Measurements from ENCODE around the gene PDE8A. TPM values are rescaled to one million over a fixed set of nuclear protein-coding genes. Genes with fewer than 3 reads are reported as not detected.
A peak's percentile ranks its signal among the peaks of the same experiment; 100 is the strongest.

Gene PDE8A
- total RNA-seq, 2 experiments from 2014 or later: 12.6 to 12.8 TPM

DNA sequence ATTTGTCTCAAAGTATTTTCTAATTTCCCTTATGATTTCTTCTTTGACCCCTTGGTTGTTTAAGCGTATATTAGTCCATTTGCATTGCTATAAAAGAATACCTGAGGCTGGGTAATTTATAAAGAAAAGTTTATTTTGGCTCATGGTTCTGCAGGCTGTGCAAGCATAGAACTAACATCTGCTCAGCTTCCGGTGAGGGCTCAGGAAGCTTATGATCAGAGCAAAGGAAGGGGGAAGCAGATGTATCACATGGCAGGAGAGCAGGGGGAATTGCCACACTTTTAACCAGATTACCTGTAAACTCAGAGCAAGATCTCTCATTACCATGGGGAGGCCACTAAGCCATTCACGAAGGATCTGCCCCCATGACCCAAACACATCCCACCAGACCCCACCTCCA is 148.2 kb downstream of the PDE8A start:
- peaks cover 44% of the 10 kb centered on the region for H3K36me3 Mint-ChIP-seq (ENCODE audit: low read depth)
- ChIA-PET POLR2A (no interaction called here), CTCF (no interaction called here)
- H3K9me3 Mint-ChIP-seq (ENCODE audit: insufficient read depth): no peaks in the 10 kb centered on the region
- no peaks in the 10 kb centered on the region for H3K27me3 Mint-ChIP-seq (ENCODE audit: low read depth)
- no peak overlapping the region for H3K4me3 Mint-ChIP-seq
- H3K4me1 Mint-ChIP-seq (ENCODE audit: low read depth): no peaks in the 10 kb centered on the region
- no peak for ATAC-seq
- no peak for DNase-seq
- H3K27ac Mint-ChIP-seq: no peak overlapping the region

DNA sequence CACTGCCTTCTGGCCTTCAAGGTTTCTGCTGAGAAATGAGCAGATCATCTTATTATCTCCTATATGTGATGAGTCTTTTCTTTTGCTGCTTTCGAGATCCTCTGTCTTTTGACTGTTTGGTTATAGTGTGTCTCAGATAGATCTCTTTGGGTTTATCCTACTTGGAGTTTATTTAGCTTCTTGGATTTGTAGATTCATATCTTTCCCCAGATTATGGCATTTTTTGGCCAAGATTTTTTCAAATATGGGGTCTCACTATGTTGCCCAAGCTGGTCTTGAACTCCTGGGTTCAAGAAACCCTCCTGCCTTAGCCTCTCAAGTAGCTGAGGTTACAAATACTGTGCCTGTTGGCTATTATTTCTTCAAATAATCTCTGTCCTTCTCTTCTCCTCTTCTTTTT is 150.3 kb downstream of the PDE8A start:
- ATAC-seq (no peak), DNase-seq (no peak)
- Mint-ChIP-seq H3K27ac (no peak overlapping the region), H3K36me3 (ENCODE audit: low read depth) (peaks cover 43% of the 10 kb centered on the region), H3K9me3 (ENCODE audit: insufficient read depth) (no peaks in the 10 kb centered on the region), H3K27me3 (ENCODE audit: low read depth) (no peaks in the 10 kb centered on the region), H3K4me1 (ENCODE audit: low read depth) (no peaks in the 10 kb centered on the region), H3K4me3 (no peak overlapping the region)
- ChIA-PET POLR2A (no interaction called here), CTCF (no interaction called here)

DNA sequence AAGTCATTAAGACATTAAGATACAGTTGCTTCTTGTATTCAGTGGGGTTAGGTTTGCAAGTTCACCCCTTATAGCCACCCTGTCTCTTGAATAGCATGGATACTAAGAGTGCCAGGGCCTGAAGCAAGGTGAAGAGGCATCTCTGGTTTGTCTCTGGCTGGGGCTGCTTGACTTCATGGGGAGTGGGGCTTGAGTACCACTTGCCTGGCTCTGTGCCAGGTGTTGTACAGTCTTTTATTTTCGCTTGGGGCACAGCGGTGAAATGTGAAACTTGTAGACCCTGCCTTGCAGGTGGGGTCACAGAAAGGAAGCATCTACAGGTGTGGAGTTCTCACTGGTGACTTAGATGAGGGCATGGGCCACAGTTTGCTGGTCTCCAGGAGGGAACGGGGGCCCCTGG is 152.1 kb downstream of the PDE8A start:
- Mint-ChIP-seq H3K4me3 (no peak overlapping the region), H3K27me3 (ENCODE audit: low read depth) (no peaks in the 10 kb centered on the region), H3K4me1 (ENCODE audit: low read depth) (no peaks in the 10 kb centered on the region), H3K27ac (no peak overlapping the region), H3K9me3 (ENCODE audit: insufficient read depth) (no peaks in the 10 kb centered on the region), H3K36me3 (ENCODE audit: low read depth) (peaks cover 36% of the 10 kb centered on the region)
- ChIA-PET POLR2A (no interaction called here), CTCF (no interaction called here)
- no peak for DNase-seq
- no peak for ATAC-seq

DNA sequence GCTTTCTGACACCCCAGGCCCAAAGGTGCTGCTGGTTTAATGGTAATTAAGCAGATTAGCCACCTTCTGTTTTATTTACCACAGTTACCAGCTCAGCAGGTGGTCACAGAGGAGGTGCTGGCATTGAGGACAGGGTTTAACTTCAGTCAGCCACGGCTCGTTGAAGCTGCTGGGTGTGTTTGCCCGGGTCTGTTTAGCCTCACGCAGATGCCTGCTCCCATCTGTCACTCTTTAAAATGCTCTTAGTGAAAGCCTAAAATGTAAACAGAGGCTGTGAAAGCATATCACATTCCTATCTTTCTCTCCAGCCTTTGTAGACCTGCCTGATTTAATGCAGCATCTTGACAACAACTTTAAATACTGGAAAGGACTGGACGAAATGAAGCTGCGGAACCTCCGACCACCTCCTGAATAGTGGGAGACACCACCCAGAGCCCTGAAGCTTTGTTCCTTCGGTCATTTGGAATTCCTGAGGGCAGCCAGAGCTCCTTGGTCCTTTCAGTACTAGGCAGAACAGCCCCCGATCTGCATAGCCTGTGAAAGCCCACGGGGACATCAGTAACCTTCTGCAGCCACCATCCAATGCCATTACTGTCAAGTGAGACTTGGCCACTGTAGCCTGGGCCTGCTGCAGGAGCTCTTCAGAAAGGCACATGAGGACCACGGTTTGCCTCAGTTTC is 156.0 kb downstream of the PDE8A start:
- DNase-seq (no peak), ATAC-seq (no peak)
- Mint-ChIP-seq H3K27me3 (ENCODE audit: low read depth) (no peaks in the 10 kb centered on the region), H3K27ac (no peak overlapping the region), H3K9me3 (ENCODE audit: insufficient read depth) (no peaks in the 10 kb centered on the region), H3K36me3 (ENCODE audit: low read depth) (peaks cover 15% of the 10 kb centered on the region), H3K4me1 (ENCODE audit: low read depth) (no peaks in the 10 kb centered on the region), H3K4me3 (no peak overlapping the region)
- ChIA-PET CTCF (no interaction called here), POLR2A (no interaction called here)

DNA sequence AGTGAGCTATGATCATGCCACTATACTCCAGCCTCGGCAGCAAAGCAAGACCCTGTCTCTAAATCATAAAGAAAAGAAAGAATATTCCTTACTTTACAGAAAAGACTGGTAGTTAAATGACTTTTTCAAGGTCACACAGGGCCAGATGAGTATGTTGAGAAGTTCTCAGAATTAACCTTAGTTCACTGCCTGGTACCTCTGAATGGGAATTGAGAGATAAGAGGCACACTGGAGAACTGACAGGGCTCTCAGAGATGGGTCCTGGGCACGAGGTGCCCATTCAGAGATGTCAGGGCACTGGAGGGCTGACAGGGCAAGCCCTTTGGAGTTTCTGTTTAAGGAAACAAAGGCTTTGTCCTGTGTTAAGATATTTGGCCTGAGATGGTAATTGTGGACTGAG is 157.7 kb downstream of the PDE8A start:
- ChIA-PET POLR2A (no interaction called here), CTCF (no interaction called here)
- Mint-ChIP-seq H3K4me3 (no peak overlapping the region), H3K36me3 (ENCODE audit: low read depth) (peaks cover 6% of the 10 kb centered on the region), H3K4me1 (ENCODE audit: low read depth) (no peaks in the 10 kb centered on the region), H3K9me3 (ENCODE audit: insufficient read depth) (no peaks in the 10 kb centered on the region), H3K27ac (no peak overlapping the region), H3K27me3 (ENCODE audit: low read depth) (no peaks in the 10 kb centered on the region)
- DNase-seq (no peak), ATAC-seq (no peak)

DNA sequence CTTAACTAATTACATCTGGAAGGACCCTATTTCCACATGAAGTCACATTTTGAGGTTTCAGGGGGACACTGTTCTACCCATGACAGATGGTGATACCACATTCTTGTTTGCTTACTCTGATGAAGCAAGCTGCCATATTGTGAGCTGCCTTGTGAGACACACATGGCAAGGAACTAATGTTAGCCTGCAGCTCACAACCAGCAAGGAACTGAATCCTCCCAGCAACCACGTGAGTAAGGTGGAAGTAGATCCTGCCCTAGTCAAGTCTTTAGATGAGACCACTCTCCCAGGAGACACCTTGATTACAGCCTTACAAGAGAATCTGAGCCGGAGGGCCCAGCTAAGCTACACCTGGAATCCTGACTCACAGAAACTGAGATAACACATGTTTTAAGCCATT is 160.1 kb downstream of the PDE8A start:
- peaks cover 3% of the 10 kb centered on the region for H3K36me3 Mint-ChIP-seq (ENCODE audit: low read depth)
- no peak overlapping the region for H3K27ac Mint-ChIP-seq
- ATAC-seq: no peak
- no peaks in the 10 kb centered on the region for H3K9me3 Mint-ChIP-seq (ENCODE audit: insufficient read depth)
- no peak for DNase-seq
- ChIA-PET POLR2A (no interaction called here), CTCF (interaction anchor here (1.0 kb wide), 1 partner anchor 11 kb away, joined by 3 read pairs; no protein-coding TSS in a partner anchor)
- no peak overlapping the region for H3K4me3 Mint-ChIP-seq
- no peaks in the 10 kb centered on the region for H3K4me1 Mint-ChIP-seq (ENCODE audit: low read depth)
- H3K27me3 Mint-ChIP-seq (ENCODE audit: low read depth): no peaks in the 10 kb centered on the region

DNA sequence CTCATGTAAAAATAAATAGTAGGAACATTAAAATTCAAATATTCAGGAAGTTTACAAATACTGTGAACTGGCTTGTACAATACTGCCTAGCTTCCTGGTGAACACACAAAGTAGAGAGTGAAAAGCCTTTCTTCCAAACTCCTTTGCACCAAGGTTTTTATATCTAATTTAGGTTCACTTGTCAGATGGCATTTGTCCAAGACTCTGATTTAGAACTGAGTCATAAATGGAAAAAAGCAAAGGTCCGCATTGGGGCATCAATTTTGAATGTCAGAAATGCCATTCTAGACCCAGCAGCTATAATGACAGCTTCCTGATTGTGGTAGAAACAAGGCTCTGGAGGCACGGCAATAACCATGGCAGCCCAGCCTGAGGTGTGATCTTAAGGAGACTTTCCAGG is 160.7 kb downstream of the PDE8A start:
- H3K36me3 Mint-ChIP-seq (ENCODE audit: low read depth): peaks cover 3% of the 10 kb centered on the region
- CTCF ChIA-PET: interaction anchor here (1.0 kb wide), 1 partner anchor 11 kb away, joined by 3 read pairs; no protein-coding TSS in a partner anchor
- H3K9me3 Mint-ChIP-seq (ENCODE audit: insufficient read depth): no peaks in the 10 kb centered on the region
- ATAC-seq (no peak), DNase-seq (no peak)
- POLR2A ChIA-PET: no interaction called here
- H3K4me1 Mint-ChIP-seq (ENCODE audit: low read depth): no peaks in the 10 kb centered on the region
- H3K27me3 Mint-ChIP-seq (ENCODE audit: low read depth): no peaks in the 10 kb centered on the region
- H3K4me3 Mint-ChIP-seq: no peak overlapping the region
- H3K27ac Mint-ChIP-seq: no peak overlapping the region

DNA sequence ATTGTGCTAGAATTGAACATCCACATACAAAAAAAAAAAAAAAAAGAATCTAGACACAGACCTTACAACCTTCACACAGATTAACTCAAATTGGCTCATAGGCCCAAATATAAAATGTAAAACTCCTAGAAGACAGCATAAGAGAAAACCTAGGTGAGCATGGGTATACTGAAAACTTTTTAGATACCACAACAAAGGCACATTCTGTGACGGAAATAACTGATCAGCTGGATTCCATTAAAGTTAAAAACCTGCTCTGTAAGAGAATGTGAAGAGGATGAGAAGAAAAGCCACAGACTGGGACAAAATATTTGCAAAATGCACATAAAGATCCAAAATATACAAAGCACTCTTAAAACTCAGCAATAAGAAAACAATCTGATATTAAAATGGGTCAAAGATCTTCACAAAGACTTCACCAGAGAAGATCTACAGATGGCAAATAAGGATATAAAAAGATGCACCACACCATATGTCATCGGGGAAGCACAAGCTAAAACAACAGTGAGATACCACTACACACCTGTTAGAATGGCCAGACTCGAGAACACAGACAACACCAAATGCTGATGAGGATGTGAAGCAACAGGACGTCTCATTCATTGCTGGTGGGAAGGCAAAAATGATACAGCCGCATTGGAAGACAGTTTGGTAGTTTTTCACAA is 167.9 kb downstream of the PDE8A start:
- H3K36me3 Mint-ChIP-seq (ENCODE audit: low read depth): no peaks in the 10 kb centered on the region
- POLR2A ChIA-PET: no interaction called here
- no peak for DNase-seq
- peaks cover 8% of the 10 kb centered on the region for H3K27me3 Mint-ChIP-seq (ENCODE audit: low read depth)
- CTCF ChIA-PET: no interaction called here
- no peak overlapping the region for H3K4me3 Mint-ChIP-seq
- peaks cover 5% of the 10 kb centered on the region for H3K9me3 Mint-ChIP-seq (ENCODE audit: insufficient read depth)
- peaks cover 10% of the 10 kb centered on the region for H3K4me1 Mint-ChIP-seq (ENCODE audit: low read depth)
- no peak overlapping the region for H3K27ac Mint-ChIP-seq
- ATAC-seq: peak; percentile 33

DNA sequence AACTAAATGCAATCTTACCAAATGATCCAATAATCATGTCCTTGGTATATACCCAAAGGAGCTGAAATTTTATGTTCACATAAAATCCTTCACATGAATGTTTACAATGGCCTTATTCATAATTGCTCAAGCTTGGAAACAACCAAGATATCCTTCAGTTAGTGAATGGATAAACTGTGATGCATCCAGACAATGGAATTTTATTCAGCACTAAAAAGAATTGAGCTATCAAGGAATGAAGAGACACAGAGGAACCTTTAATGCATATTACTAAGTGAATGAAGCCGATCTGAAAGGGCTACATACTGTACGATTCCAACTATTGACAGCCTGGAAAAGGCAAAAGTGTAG is 168.4 kb downstream of the PDE8A start:
- ATAC-seq: no peak
- peaks cover 8% of the 10 kb centered on the region for H3K27me3 Mint-ChIP-seq (ENCODE audit: low read depth)
- ChIA-PET POLR2A (no interaction called here), CTCF (no interaction called here)
- peaks cover 5% of the 10 kb centered on the region for H3K9me3 Mint-ChIP-seq (ENCODE audit: insufficient read depth)
- no peak overlapping the region for H3K4me3 Mint-ChIP-seq
- no peak overlapping the region for H3K27ac Mint-ChIP-seq
- H3K4me1 Mint-ChIP-seq (ENCODE audit: low read depth): peaks cover 10% of the 10 kb centered on the region
- DNase-seq: no peak
- no peaks in the 10 kb centered on the region for H3K36me3 Mint-ChIP-seq (ENCODE audit: low read depth)

DNA sequence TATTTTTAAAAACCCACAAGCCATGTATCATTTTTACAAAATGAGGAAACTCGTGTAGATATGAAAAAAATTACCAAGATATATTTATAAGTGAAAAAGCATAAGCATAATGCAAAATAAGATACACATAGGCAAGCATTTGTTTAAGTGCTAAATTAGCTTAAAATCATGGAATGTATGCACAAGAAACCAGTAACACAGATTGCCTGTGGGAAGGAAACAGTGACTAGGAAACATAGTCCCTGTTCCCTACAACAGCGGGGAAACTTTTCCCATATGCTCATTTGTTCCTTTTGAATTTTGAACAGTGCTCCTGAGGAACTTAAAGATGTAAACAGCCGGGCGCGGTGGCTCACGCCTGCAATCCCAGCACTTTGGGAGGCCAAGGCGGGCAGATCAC is 169.5 kb downstream of the PDE8A start:
- H3K4me1 Mint-ChIP-seq (ENCODE audit: low read depth): peaks cover 10% of the 10 kb centered on the region
- ChIA-PET CTCF (no interaction called here), POLR2A (no interaction called here)
- H3K27me3 Mint-ChIP-seq (ENCODE audit: low read depth): peaks cover 10% of the 10 kb centered on the region
- H3K9me3 Mint-ChIP-seq (ENCODE audit: insufficient read depth): peaks cover 5% of the 10 kb centered on the region
- H3K4me3 Mint-ChIP-seq: no peak overlapping the region
- DNase-seq (no peak), ATAC-seq (no peak)
- H3K36me3 Mint-ChIP-seq (ENCODE audit: low read depth): no peaks in the 10 kb centered on the region
- no peak overlapping the region for H3K27ac Mint-ChIP-seq

DNA sequence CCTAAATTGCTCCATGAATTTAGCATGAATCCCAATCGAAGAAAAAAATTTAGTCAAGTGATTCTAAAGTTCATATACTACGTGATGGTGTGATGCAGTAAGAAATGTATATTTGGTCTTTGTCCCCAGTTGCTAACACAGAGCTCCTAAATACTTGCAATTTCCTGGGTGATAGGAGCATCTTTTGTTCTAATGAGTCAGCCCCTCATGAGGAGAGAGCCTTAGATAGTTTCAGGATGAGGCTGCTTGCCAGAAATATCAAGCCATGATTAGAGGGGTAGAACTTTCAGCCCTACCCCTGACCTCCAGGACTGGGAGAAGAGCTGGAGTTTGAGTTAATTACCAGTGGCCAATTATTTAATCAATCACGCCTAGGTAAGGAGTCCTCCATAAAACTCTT is 170.2 kb downstream of the PDE8A start:
- H3K36me3 Mint-ChIP-seq (ENCODE audit: low read depth): no peaks in the 10 kb centered on the region
- DNase-seq: no peak
- no peak overlapping the region for H3K4me3 Mint-ChIP-seq
- H3K9me3 Mint-ChIP-seq (ENCODE audit: insufficient read depth): peaks cover 5% of the 10 kb centered on the region
- CTCF ChIA-PET: no interaction called here
- peaks cover 10% of the 10 kb centered on the region for H3K4me1 Mint-ChIP-seq (ENCODE audit: low read depth)
- POLR2A ChIA-PET: no interaction called here
- H3K27ac Mint-ChIP-seq: no peak overlapping the region
- ATAC-seq: no peak
- peaks cover 15% of the 10 kb centered on the region for H3K27me3 Mint-ChIP-seq (ENCODE audit: low read depth)

DNA sequence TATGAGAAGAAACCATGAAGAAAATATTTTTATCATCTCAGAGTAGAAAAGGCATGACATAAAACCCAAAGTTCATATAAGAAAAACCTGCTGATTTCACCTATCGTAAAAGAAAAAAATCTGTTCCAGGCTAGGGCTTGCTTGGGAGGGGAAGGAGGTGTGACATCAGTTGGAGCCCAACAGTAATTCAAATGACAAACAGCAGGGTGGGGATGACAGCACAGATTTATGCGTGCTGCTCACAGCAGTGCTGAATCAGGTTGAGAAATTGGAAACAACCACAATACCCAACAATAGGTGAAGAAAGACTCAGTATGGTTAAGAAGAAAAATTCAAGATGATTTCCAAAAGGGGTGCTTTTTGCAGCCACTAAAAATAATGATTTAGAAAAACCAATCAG is 172.4 kb downstream of the PDE8A start:
- Mint-ChIP-seq H3K9me3 (ENCODE audit: insufficient read depth) (peaks cover 5% of the 10 kb centered on the region), H3K4me3 (no peak overlapping the region), H3K4me1 (ENCODE audit: low read depth) (peaks cover 8% of the 10 kb centered on the region), H3K36me3 (ENCODE audit: low read depth) (no peaks in the 10 kb centered on the region), H3K27ac (no peak overlapping the region), H3K27me3 (ENCODE audit: low read depth) (peaks cover 15% of the 10 kb centered on the region)
- POLR2A ChIA-PET: no interaction called here
- ATAC-seq: no peak
- CTCF ChIA-PET: no interaction called here
- DNase-seq: no peak

DNA sequence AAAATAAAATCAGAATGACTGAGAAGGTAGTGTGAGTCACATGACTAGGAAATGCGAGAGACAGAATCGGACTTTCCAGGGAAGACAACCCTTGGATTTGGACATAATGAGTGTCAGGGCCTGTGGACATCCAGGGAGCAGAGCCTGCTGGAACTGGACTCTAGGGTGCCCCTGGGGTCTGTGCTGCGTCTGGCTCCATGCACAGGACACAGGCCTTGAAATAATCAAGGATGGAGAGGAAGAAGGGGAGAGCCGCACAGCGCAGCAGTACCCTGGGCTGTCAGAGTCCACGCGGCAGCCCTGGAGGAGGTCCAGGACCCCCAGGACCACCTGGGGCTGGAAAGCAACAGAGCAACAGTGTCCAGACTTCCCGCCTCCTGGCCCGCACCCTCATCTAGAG is 173.7 kb downstream of the PDE8A start:
- DNase-seq (no peak), ATAC-seq (no peak)
- peaks cover 5% of the 10 kb centered on the region for H3K9me3 Mint-ChIP-seq (ENCODE audit: insufficient read depth)
- H3K36me3 Mint-ChIP-seq (ENCODE audit: low read depth): no peaks in the 10 kb centered on the region
- H3K27ac Mint-ChIP-seq: no peak overlapping the region
- no peak overlapping the region for H3K4me3 Mint-ChIP-seq
- CTCF ChIA-PET: interaction anchor here (0.8 kb wide), 1 partner anchor 13 kb away, joined by 3 read pairs; no protein-coding TSS in a partner anchor
- no peaks in the 10 kb centered on the region for H3K4me1 Mint-ChIP-seq (ENCODE audit: low read depth)
- POLR2A ChIA-PET: no interaction called here
- H3K27me3 Mint-ChIP-seq (ENCODE audit: low read depth): peaks cover 19% of the 10 kb centered on the region

Measured in activated CD8-positive, alpha-beta T cell treated with anti-CD3 and anti-CD28 coated beads, Interleukin-2, amount 10 ng/mL, durations not matched to agents 7 days and 5 days (primary cell).